ENCODE data around the gene ITGAV.

The ITGAV gene

GRCh38 chr2:186575302-186575701 is 14.6 kb upstream of the ITGAV start:
- DNase-seq (ENCODE audit: low read depth in 3 of 3) = no peak

- no peak for DNase-seq (ENCODE audit: low read depth in 3 of 3)
These were observed 14.0 kb upstream of the ITGAV start for GRCh38 chr2:186575856-186576255.

- no peak for DNase-seq (ENCODE audit: low read depth in 3 of 3)
These were observed 13.2 kb upstream of the ITGAV start for GRCh38 chr2:186576614-186577013.

GRCh38 chr2:186582698-186583097 is 7.2 kb upstream of the ITGAV start:
- DNase-seq (ENCODE audit: low read depth in 3 of 3) = no peak

DNA sequence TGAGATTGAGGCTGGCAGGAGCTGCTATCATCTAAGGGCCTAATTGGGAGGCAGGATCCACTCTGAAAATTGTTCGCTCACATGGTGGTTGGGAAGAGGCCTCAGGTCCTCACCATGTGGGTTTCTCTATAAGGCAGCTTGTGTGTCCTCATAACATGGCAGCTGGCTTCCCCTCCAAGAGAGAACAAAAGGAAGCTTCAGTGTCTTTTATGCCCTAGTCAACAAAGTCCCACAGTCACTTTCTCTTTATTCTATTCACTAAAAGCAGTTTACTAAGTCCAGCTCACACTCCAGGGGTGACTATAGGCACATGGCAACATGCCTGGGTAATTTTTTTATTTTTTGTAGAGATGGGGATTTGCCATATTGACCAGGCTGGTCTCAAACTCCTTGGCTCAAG is 5.8 kb upstream of the ITGAV start:
- no peak for DNase-seq (ENCODE audit: low read depth in 3 of 3)

DNA sequence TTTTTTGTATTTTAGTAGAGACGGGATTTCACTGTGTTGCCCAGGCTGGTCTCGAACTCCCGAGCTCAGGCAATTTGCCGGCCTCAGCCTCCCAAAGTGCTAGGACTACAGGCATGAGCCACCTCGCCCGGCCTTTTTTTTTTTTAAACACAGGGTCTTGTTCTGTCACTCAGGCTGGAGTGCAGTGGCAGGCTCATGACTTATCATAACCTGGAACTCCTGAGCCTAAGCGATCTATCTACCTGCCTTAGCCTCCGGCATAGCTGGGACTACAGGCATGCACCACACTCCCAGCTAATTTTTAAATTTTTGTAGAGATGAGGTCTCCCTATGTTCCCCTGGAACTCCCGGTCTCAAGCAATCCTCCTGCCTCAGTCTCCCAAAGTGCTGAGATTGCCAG is 1.4 kb upstream of the ITGAV start:
- DNase-seq (ENCODE audit: low read depth in 3 of 3) = no peak

GRCh38 chr2:186588940-186589611 is 780 bp upstream of the ITGAV start:
- DNase-seq (ENCODE audit: low read depth in 3 of 3) = no peak

GRCh38 chr2:186590350-186590758 is 498 bp downstream of the ITGAV start:
- no peak for DNase-seq (ENCODE audit: low read depth in 3 of 3)

- no peak for DNase-seq (ENCODE audit: low read depth in 3 of 3)
These were observed 1.1 kb downstream of the ITGAV start for GRCh38 chr2:186590759-186591505.

DNA sequence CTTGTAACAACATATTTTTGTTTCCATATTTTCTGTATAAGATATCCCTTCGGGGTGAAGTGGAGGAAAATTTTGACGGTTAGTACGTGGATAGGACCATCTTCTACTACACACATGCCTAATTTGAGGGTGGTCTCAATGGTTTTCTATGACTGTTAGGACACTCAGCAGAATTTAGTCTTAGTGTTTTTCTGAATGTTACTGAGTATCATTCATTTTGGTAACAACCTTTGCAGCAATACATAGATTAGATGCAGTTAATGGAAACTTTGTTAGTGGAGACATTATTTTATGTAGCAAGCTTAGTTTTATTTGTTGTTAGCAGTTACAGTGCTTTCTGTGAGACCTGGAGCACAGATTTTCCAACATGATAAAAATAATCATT is 1.6 kb downstream of the ITGAV start:
- no peak for DNase-seq (ENCODE audit: low read depth in 3 of 3)

DNA sequence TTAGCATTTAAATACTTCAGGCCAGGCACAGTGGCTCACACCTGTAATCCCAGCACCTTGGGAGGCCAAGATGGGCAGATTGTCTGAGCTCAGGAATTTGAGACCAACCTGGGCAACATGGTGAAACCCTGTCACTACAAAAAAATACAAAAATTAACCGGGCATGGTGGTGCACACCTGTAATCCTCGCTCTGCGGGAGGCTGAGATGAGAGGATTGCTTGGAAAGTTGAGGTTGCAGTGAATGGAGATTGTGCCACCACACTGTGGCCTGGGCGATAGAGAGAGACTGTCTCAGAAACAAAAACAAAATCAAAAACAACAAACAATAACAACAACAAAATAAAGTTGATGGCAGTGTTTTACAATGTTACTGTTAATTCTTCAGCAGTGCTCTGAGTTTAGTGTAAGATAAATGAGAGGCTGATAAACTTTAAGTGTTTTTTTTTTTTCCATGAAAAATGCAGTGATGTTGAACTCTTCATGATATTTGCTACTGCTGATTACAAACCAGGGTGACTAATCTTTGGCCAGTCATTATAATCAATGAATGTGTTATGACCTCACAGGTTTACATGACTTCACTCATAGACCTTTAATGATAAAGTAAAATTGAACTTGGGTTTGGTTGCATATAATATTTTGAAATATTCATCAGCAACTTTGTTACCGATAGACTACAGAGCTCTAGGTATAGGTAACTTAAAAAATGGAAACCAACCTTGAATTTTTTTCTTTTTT is 2.5 kb downstream of the ITGAV start:
- no peak for DNase-seq (ENCODE audit: low read depth in 3 of 3)

DNA sequence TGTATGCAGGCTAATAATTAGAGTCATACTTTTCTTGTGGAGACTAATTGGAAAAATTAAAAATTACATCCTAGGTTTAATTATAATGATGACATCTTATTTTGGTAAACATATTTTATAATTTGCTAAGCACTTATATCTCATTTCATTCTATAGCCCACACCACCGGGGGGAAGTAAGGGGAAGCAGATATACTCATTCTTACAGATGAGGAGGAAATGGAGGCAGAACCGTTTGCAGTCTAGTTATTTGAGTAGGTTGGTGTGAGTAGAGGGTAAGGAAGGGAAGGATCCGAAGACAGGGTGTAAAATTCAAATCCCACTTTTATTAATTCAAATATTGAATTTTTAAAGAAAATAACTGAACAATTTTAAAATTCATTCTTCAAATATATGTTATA is 3.7 kb downstream of the ITGAV start:
- DNase-seq (ENCODE audit: low read depth in 3 of 3) = no peak

GRCh38 chr2:186594001-186594722 is 4.3 kb downstream of the ITGAV start:
- DNase-seq (ENCODE audit: low read depth in 3 of 3) = no peak

DNA sequence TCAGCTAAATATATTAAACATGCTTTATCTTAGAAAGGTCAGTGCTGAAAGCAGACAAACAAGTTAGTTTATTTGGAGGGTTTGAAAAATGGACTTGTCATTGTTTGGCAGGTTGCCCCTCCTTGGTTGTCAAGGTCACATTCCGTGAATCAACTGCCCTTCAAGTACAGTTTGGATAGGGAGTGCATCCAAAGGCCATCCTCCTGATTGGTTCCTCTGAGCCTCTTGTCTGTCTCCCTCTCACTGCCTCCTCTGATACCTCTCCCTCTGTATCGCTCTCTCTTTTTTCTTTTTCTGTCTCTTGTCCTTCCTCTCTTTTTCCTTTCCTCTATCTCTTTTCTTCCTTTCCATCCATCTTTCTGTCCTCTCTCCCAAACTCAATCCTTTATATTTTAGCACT is 5.4 kb downstream of the ITGAV start:
- no peak for DNase-seq (ENCODE audit: low read depth in 3 of 3)

DNA sequence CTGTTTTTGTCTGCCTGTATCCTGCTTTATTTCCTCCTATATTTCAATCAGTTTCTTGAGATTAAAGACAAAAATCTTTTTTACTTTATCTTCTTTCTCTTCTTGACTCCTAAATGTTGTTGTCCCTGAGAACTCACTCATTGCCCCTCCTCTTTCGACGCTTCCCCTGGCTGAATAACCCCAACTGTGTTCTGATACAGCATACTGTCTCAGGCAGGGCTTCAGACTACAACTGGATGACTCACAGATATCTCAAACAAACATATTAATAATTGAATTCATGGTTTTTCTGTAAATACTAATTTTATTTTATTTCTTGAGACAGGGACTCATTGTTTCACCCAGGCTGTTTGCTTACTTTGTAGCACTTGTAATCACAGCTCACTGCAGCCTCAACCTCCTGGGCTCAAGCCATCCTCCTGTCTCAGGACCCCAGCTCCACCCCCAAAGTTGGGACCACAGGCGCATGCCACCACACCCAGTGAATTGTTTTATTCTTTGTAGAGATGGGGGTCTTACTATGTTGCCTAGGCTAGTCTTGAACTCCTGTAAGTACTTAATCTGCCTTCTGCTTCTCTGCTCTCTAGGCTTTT is 9.4 kb downstream of the ITGAV start:
- no peak for DNase-seq (ENCODE audit: low read depth in 3 of 3)

- no peak for DNase-seq (ENCODE audit: low read depth in 3 of 3)
These were observed 13.4 kb downstream of the ITGAV start for GRCh38 chr2:186603286-186603685.

- DNase-seq (ENCODE audit: low read depth in 3 of 3) = no peak
These were observed 15.2 kb downstream of the ITGAV start for GRCh38 chr2:186605041-186605440.

- DNase-seq (ENCODE audit: low read depth in 3 of 3) = no peak
These were observed 17.9 kb downstream of the ITGAV start for GRCh38 chr2:186607660-186608324.

DNA sequence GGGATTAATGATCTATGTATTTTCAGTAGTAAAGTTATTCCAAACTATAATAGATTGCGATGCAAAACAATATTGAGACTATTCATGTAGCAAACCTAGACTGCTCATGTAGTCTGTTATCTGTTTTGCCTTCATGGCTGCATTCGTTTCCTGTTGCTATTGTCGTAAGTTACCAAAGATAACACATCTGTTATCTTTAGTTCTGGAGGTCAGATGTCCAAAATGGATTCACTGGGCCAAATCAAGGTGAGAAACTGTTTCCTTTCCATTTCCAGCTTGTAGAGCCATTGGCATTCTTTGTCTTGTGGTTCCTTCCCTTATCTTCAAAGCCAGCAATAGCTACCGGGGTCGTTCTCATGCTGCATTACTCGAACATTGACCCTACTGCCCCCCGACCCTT is 20.9 kb downstream of the ITGAV start:
- DNase-seq (ENCODE audit: low read depth in 3 of 3) = no peak

GRCh38 chr2:186611526-186611925 is 21.7 kb downstream of the ITGAV start:
- DNase-seq (ENCODE audit: low read depth in 3 of 3) = no peak

- DNase-seq (ENCODE audit: low read depth in 3 of 3) = no peak
These were observed 22.2 kb downstream of the ITGAV start for GRCh38 chr2:186612026-186612425.
